ENCODE data around the gene CTNNA1. TPM values are rescaled to one million over a fixed set of nuclear protein-coding genes. Genes with fewer than 3 reads are reported as not detected.

The CTNNA1 gene
- total RNA-seq, 1 experiment from 2014 or later, result 734 TPM

- H3K27ac Mint-ChIP-seq (ENCODE audit: unreplicated experiment), result peak overlapping the region; percentile 78
- CTCF ChIA-PET, result no interaction called here
Measured at GRCh38 chr5:138937392-138938387, 184.5 kb downstream of the CTNNA1 start.

GRCh38 chr5:138938526-138938925 lies 185.3 kb downstream of the CTNNA1 start:
- CTCF ChIA-PET, result no interaction called here
- DNase-seq, result no peak
- Mint-ChIP-seq H3K27me3 (ENCODE audit: unreplicated experiment) (no peaks in the 10 kb centered on the region), H3K27ac (ENCODE audit: unreplicated experiment) (peak overlapping the region; percentile 78), H3K9me3 (ENCODE audit: low read depth, unreplicated experiment) (no peaks in the 10 kb centered on the region), H3K4me1 (ENCODE audit: low read depth, unreplicated experiment) (no peaks in the 10 kb centered on the region), H3K4me3 (ENCODE audit: low read depth, unreplicated experiment) (no peak overlapping the region), H3K36me3 (ENCODE audit: insufficient read depth, unreplicated experiment) (peaks cover 63% of the 10 kb centered on the region)
- intact Hi-C loops (cut with micrococcal nuclease; ENCODE audit: unreplicated experiment), result no loop called here
- BruUV-seq (replicated peaks), result no TSS peak
- TF ChIP-seq CTCF (IDR thresholded peaks at IDR 0.05; ENCODE audit: unreplicated experiment), result no peak

More at GRCh38 chr5:138937392-138938387, 184.5 kb downstream of the CTNNA1 start:
- Mint-ChIP-seq H3K36me3 (ENCODE audit: insufficient read depth, unreplicated experiment) (peaks cover 67% of the 10 kb centered on the region), H3K4me3 (ENCODE audit: low read depth, unreplicated experiment) (no peak overlapping the region), H3K9me3 (ENCODE audit: low read depth, unreplicated experiment) (no peaks in the 10 kb centered on the region), H3K4me1 (ENCODE audit: low read depth, unreplicated experiment) (no peaks in the 10 kb centered on the region), H3K27me3 (ENCODE audit: unreplicated experiment) (no peaks in the 10 kb centered on the region)
- intact Hi-C loops (cut with micrococcal nuclease; ENCODE audit: unreplicated experiment), result no loop called here
- TF ChIP-seq CTCF (IDR thresholded peaks at IDR 0.05; ENCODE audit: unreplicated experiment), result no peak
- no TSS peak for BruUV-seq (replicated peaks)
- no peak for DNase-seq

- intact Hi-C loops (cut with micrococcal nuclease; ENCODE audit: unreplicated experiment), result no loop called here
- no peaks in the 10 kb centered on the region for H3K9me3 Mint-ChIP-seq (ENCODE audit: low read depth, unreplicated experiment)
- CTCF ChIA-PET, result interaction anchor here (0.5 to 1.0 kb wide), 2 partner anchors 20 to 363 kb away, joined by 3 to 5 read pairs; no protein-coding TSS in a partner anchor
- no peaks in the 10 kb centered on the region for H3K27me3 Mint-ChIP-seq (ENCODE audit: unreplicated experiment)
- no peak overlapping the region for H3K27ac Mint-ChIP-seq (ENCODE audit: unreplicated experiment)
- no peak overlapping the region for H3K4me3 Mint-ChIP-seq (ENCODE audit: low read depth, unreplicated experiment)
- no peaks in the 10 kb centered on the region for H3K4me1 Mint-ChIP-seq (ENCODE audit: low read depth, unreplicated experiment)
- H3K36me3 Mint-ChIP-seq (ENCODE audit: insufficient read depth, unreplicated experiment), result peaks cover 43% of the 10 kb centered on the region
- TF ChIP-seq CTCF (IDR thresholded peaks at IDR 0.05; ENCODE audit: unreplicated experiment), result no peak
- BruUV-seq (replicated peaks), result no TSS peak
- no peak for DNase-seq
Measured at GRCh38 chr5:138942066-138942465, 188.8 kb downstream of the CTNNA1 start.

GRCh38 chr5:138942861-138943260 lies 189.6 kb downstream of the CTNNA1 start:
- Mint-ChIP-seq H3K9me3 (ENCODE audit: low read depth, unreplicated experiment) (no peaks in the 10 kb centered on the region), H3K4me3 (ENCODE audit: low read depth, unreplicated experiment) (no peak overlapping the region), H3K4me1 (ENCODE audit: low read depth, unreplicated experiment) (no peaks in the 10 kb centered on the region), H3K36me3 (ENCODE audit: insufficient read depth, unreplicated experiment) (peaks cover 37% of the 10 kb centered on the region), H3K27ac (ENCODE audit: unreplicated experiment) (no peak overlapping the region), H3K27me3 (ENCODE audit: unreplicated experiment) (no peaks in the 10 kb centered on the region)
- intact Hi-C loops (cut with micrococcal nuclease; ENCODE audit: unreplicated experiment), result no loop called here
- no peak for DNase-seq
- CTCF ChIA-PET, result interaction anchor here (0.5 to 1.0 kb wide), 2 partner anchors 21 to 364 kb away, joined by 3 to 5 read pairs; no protein-coding TSS in a partner anchor
- no TSS peak for BruUV-seq (replicated peaks)
- no peak for TF ChIP-seq CTCF (IDR thresholded peaks at IDR 0.05; ENCODE audit: unreplicated experiment)

Measured in Calu3 (cell line).